HG03108 (cell line): Measurements from ENCODE around the gene STARD5.
"Not testable (repeated sequence)": the region's sequence is repeated elsewhere in the genome, so short reads cannot be mapped to it uniquely, and the experiment has no call there.

Experiments used
- ATAC-seq: cut with Tn5 transposase; IDR thresholded peaks from one replicate; pipeline ENCODE4 v1.9.1; 2021; ENCODE audit warnings: moderate library complexity; ENCODE audit not compliant: unreplicated experiment

STARD5 gene, protein sequence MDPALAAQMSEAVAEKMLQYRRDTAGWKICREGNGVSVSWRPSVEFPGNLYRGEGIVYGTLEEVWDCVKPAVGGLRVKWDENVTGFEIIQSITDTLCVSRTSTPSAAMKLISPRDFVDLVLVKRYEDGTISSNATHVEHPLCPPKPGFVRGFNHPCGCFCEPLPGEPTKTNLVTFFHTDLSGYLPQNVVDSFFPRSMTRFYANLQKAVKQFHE

DNA sequence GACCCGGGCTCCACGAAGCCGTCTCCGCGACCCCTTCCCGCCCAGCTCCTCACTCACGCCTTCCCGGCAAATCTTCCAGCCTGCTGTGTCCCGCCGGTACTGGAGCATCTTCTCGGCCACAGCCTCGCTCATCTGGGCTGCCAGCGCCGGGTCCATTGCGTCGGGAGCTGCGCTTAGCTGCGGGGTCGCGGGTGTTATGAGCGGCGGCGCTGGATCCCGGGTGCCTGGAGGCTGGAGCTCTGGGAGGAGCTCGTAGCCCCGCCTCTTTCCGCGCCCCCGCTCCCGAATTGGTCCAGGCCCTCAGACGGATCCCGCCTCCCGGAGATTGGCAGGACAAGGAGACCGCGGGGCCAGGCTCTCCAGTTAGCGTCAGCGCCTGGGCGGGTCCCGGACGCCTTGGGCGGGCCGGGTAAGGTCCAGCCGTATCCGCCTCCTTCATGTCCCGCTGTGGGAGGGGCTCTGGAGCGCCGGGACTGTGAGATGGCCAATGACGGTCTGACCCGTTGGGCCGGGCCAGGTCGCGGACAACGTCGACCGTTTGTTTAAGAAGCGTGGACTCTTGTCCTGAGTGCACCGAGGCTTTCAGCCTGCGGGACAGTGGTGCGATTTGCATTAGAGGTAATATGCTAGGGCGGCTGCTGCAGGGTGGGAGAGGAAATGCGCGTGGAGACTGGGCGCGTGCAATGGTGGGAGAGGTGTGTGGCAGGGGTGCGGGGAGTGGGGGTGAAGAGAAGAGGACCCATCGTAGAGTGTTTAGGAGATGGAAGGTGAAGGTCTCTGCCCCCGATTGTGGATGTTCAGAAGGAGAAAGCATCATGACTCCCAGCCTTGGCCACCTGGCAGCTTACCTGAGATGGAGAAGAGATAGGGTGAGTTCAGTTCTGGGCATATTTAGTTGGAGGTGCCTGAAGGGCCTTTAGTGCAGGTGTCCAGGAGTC, at the start of gene STARD5:
Gene STARD5 (minus strand): TSS at position 198 of the 938 bp plus-strand sequence. CDS start 42 bp downstream, at position 156.
- ATAC-seq = peak; percentile 100

DNA sequence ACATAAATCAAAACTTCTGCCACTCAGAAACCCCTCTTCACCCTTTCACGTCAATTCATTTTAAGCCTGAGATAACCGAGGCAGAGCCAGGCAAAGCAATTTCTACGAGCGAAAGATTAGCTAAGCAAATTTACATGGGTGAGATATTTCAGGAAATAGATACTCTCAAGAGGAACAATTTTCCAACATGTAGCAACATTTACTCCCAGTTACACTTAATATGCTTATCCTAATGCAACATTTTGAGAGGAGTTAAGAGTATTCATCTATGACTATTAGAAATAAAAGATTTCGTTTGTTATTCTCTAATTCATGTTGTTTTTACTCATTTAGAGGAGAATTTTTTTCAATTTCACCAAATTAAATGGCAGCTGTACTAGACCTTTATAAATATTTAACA, 49.2 kb upstream of the STARD5 start:
- ATAC-seq = no peak

DNA sequence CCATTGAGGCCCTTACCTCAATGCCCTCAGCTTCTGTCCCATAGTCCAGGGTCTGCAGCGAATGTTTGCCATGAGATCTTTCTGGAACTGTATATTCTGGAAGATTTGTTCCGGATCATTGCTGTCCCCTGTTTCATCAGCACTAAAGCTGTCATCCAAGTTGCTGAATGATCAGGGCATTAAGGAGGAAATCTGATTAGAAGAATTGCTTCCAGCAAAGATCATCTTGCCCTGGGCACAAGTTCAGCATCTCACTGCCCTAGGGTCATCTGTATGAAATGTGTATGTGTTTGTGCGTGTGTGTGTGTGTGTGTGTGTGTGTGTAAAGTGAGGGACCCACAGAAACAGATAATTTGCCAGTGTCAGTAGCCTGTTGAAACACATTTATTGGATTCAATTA, 48.6 kb upstream of the STARD5 start:
- ATAC-seq = no peak

DNA sequence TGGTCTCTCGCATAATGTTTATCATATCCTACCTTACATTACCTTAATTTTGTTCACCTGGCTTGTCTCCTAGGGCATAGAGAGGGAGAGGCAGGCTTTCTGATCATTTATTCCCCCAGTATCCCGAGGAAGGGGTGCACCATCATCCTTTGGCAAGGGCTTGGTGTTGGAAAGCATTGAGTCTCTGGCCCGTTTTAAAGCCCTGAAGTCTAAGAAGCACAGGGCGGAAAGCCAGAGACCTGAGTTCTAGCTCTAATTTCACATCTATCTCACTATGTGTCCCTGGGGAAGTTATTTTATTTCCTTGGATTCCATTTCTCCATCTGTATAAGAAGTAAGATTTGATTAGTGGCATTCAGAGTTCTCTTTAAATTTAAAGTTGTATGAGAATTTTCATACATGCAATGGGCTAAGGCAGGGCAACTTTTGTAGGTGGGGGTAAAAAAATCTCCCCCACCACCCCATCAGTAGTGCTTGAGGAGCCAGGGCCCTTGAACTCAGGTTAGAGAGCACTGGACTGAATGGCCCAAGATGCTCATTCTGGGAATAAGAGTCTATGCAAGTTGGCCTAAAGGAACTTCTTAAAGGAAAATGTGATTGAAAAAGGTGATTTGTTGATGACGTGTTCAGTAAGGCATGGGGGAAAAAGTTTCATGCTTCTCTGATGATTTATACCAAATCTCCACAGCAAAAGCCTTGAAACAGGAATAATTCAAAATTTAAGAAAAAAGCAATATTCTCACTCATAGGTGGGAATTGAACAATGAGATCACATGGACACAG, 40.0 kb upstream of the STARD5 start:
- ATAC-seq = no peak

DNA sequence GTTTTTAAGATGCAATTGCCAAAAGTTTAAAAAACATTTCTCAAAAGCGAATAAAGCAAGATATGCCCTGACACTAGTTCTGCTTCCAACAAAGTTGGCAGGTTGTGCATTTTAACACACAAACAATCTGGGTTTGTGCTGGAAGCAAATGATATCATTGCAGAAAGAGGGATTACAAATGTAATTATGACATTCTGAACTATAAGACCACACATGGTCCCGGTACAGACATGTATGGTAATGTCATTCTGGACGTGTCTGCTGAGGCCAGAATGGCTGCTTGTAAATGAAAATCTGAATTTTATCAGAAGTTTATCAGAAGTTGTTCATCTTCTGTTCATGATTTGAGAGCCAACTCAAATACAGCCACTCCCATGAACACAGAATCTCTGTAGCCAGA, 39.3 kb upstream of the STARD5 start:
- no peak for ATAC-seq

DNA sequence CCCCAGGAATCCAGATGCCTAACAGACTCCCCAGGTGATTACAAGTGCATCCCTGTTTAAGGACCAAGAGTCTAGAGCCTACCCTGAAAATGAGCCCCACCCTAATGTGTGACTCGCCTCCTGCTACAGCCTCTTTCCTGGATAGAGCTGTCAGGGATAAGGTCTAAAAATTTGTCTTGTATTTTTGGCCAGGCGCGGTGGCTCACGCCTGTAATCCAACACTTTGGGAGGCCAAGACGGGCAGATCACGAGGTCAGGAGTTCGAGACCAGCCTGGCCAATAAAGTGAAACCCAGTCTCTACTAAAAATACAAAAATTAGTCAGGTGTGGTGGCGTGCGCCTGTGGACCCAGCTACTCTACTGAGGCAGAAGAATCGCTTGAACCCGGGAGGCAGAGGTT, 38.8 kb upstream of the STARD5 start:
- ATAC-seq = no peak

DNA sequence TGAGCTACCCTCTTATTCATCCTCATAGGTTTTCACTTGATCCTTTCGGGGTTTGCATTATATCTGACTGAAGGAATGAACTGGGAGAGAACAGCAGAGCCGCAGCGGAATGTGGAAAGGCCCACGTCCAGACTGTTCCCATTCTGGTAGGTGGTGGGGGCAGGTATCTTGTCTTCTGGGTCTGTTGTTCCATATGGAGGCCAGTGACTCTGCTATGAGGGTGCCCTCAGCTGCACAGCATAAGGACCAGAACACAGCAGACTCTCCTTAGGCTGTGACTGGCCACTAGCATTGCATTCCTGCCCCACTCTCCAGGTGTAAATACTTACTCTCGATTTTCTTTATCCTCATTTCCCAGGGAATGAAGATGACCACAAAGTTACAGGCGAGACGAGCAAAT, 38.0 kb upstream of the STARD5 start:
- ATAC-seq = no peak

DNA sequence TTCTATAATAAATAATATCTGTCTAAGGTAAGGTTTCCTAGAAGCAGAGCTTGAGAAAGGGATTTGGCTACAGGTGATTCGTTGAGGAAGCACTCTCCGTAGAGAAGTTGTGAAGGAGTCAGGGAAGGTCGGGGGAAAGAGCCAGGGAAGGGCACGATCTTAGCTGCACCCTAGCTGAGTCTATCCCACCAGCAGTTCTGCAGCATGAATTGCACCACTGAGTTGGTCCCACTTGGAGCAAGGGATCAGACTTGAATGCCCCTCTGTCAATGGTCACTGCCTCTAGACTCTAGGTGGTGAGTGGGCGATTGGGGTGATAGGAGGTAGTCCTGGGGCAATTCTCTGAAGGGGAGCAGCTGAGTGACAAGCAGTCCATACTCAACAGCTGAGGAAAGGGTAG, 36.5 kb upstream of the STARD5 start:
- ATAC-seq = no peak

DNA sequence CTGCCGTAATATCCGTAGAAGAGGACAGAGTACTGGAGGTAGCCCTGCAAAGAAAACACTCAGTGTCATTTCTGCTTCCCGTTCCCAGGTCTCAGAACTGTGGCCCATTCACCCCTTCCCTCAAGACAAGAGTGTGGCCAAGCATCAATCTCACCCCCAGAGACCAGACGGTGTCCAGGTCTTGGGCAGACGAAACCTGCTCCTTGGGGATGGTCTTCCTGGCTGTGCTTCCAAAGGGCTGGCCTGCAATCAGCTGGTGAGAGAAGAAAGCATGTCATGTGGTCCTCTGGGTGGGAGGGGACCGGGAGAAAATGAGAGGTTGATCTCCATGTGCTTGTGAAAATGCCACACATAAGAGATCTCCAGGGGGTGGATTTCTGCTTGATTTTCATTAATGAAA, 34.3 kb upstream of the STARD5 start:
- no peak for ATAC-seq

DNA sequence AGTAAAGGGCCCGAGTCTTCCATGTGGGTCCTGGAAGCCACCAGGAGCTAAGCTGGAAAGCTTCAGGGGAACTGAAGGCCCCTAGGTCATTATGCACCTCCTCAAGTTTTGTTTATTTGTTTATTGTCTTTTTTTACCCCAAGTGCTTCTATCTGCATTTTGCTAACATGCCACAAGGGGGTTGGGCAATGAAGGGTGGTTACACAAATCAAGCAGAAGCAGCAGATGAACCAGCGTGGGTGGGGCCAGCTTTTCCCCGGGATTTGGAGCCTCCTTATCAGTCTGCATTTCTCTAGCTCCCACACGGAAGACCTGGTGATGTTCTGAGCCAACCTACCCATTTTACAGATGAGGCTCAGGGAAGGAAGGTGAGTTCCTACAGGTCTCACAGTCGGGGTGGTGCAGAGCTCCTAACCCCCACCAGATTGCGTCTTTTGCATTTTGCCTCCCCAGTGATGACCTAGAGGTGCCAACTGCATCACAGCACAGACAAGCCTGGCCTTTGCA, 33.3 kb upstream of the STARD5 start:
- no peak for ATAC-seq

DNA sequence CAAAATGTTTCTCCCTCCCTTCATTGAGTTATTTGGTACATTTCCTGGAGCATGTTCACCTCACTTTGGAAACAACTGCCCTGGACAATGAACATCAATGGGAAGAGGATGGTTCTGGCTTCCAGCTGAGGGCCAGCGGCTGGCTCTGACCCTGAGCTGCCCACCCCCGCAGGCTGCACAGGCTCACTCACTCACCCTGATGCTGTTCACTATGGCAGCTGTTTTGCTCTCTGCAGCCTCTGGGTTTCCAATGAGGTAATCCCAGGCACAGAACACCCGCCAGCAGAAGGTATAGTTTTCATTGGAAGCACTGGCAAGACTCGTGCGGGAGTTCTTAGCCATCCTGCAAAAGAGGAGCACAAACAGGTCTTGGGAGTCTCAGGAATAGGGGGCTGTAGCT, 32.3 kb upstream of the STARD5 start:
- ATAC-seq = no peak

DNA sequence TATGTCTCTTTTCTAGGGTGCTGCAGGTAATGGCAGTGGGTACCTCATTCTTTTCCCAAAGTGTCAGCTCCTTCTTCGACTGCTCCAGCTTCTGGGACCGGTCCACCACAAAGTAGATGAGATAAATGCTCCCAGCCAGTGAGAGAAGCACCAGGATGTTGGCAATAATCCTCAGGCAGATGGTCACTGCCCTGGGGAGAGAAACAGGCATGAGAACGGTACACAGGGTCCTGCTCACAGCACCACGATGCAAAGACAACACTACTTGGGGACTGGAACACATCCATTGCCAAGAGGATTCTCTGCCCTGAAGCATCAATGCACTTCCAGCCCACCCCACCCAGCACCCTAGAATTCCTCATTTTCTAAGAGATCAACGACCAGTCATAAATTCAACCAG, 27.7 kb upstream of the STARD5 start:
- ATAC-seq = no peak

DNA sequence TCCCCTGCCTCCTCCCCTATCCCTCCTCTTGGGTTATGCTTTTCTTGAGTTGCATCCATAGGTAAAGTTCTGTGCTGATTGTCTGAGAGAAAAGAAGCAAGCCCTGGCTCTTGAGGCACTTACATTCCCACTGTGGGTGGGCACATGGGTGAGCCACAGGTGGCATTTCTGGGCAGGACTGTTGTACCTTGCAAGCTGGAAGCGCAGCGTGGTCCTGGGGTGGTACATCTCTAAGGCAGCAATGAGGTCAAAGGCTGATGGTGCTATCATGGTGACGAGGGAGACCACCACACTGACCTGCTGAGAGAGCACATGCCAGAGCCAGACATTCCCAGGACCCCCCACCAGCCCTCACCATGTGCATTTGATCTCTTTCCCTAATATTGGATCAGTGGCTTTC, 25.3 kb upstream of the STARD5 start:
- no peak for ATAC-seq

DNA sequence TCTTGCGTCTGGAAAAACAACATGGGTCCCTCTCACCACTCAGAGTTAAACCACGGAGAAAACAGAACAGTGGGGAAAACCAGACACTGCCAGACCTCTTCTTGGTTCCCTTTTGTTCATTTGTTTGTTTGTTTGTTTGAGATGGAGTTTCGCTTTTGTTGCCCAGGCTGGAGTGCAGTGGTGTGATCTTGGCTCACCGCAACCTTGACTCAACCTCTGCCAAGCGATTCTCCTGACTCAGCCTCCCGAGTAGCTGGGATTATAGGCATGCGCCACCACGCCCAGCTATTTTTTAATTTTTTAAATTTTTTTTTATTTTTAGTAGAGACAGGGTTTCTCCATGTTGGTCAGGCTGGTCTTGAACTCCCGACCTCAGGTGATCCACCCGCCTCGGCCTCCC, 24.8 kb upstream of the STARD5 start:
- ATAC-seq = not testable (repeated sequence)

DNA sequence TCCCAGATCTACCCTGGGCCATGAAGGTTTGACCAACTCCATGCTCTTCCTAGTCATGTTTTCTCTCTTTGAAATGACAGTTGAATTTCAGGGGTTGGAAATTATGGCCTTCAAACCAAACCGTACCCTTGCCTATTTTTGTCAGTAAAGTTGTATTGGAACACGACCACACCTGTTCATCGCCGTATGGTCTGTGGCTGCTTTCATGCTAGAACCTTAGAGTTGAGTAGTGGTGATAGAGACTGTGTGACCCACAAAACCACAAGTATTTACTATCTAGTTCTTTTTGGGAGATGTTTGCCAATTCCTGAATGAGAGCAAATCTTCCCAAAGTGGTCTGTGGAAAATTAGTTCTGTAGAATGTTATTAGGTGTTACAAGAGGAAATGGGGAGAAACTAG, 24.0 kb upstream of the STARD5 start:
- ATAC-seq = no peak

DNA sequence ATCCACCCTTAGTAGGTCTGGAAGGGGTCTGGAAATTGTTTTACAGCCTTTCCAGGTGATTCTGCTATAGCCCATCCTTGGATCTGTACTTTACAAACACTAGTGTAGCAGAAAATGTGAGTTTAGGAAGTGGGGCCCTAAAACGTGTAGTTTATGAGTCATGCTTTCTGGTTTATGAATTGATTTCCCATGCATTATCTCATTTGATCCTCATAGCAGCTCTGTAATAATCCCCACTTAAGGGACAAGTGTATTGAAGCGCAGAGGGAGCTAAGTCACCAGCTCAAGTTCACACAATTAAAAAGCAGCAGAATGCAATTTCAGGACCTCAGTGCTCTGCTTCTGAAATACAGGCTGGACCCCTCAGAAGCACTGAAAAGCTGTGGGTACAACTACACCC, 22.7 kb upstream of the STARD5 start:
- no peak for ATAC-seq

DNA sequence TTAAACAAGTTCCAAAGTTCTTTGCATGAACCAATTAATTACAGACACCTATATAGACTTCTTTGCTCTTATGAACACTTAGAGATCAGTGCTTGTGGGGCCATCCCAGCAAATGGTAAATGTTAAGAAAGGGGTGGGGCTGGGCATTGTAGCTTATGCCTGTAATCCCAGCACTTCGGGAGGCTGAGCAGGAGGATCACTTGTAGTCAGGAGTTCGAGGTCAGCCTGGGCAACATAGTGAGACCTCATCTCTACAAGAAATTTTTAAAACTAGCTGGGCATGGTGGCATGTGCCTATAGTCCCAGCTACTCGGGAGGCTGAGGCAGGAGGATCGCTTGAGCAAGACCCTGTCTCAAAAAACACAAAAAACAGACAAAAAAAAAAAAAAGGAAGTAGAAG, 19.4 kb upstream of the STARD5 start:
- no peak for ATAC-seq

DNA sequence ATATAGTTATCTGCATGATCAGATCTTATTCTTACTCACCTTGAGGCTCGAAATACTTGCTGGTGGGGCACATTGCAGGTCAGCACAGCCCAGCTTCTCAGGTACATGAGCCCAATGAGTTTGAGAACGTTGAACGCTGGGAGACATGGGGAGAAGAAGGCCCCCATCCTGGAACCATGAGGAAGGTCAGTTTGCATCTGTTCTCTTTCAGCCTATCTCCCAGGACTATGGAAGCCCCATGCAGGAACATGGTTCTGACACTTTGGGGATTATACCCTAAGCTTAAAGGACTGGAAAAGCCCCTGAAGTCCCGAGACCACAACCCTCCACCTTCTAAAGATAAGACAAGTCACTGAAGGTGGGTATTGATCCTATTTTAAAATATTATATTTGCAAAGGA, 17.4 kb upstream of the STARD5 start:
- ATAC-seq = no peak

DNA sequence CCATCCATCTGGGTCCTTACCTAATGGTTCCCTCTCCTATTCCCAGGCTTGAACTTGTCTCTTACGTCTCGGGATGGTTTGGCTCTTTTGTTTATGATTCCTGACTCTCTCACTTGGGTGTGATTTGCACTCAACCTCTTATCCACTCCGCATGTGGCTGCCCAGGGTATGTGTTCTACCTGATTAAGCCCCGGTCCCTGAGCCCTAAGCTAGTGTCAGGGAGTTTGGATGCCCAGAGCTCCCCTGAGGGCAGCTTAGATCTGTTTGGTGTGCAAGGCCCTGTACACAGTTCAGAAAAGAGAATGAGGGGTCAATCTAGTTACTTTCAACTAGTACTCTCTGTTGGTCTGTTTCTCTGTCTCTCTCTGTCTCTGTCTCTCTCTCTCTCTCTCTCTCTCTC, 15.9 kb upstream of the STARD5 start:
- ATAC-seq = no peak

DNA sequence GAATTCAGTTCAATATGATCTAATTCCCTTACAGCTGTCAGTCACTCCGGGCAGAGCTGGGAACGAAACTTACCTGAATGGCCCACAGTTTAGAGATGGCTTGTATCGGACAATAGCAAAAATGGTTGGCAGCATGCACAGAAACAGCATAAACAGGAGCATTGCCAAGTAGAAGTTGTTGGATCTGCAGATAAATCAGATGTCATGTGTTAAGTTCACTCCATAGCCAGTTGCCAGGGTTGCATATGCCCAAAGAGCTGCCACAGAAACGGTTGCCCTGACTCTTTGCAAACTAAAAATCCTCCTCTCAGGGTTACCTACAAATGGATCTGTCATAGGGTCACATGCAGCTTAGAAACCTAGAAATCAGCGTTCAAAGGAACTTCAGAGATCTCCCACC, 15.4 kb upstream of the STARD5 start:
- ATAC-seq = no peak

DNA sequence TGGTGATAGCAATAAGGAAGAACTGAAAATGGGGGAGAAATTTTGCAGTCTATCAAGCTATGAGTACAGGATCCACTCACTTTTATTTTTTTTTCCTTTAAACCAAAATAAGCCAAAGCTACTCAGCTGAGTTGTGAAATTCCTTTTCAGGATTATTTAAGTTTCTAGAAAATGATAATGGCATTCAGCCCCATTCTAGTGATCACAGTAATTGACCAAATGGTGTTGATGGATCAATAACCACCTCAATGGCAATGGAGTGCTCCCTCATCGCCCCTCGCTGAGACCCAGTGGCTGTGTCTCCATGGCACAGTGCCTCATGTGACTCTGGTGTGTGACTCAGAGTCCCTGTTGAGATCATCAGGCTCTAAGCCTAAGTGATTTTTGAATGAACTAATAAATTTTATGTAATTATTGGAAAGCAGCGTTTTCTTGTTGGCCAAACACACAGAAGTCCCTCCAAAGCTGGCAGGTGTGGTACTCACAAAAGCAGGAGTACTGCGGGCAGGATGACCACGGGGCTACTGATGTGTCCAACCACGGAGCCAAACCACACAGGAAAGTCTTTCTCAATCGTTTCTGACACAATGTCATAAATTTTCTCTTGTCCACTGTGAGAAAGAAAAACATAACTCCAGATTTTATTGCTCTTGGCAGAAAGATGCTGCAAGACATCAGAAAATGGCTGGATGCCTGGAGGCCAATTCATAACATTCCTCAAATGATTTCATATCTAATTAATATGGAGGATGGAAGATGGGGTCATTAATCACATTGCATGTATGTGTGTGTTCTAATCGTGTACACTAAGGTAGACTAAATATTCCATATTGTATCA, 14.4 kb upstream of the STARD5 start:
- ATAC-seq = no peak
